IPS-20b (cell line): ENCODE measurements around the gene HOXB1.

Source experiments
- H3K27ac ChIP-seq: one replicate; pipeline ENCODE4 v1.5.1; 2013; ENCODE audit warnings: low read length
- H3K27me3 ChIP-seq: 2 replicates; pipeline ENCODE4 v1.6.1; 2013; ENCODE audit warnings: mild to moderate bottlenecking, low read length, inconsistent platforms; ENCODE audit not compliant: insufficient read depth
- H3K36me3 ChIP-seq: 2 replicates; pipeline ENCODE4 v1.6.1; 2013; ENCODE audit warnings: low read depth, mild to moderate bottlenecking, inconsistent platforms, low read length, moderate library complexity; ENCODE audit not compliant: insufficient read depth
- H3K4me1 ChIP-seq: 2 replicates; pipeline ENCODE4 v1.6.1; 2013; ENCODE audit warnings: mild to moderate bottlenecking, control low read depth, inconsistent platforms, low read length, moderate library complexity; ENCODE audit not compliant: insufficient read depth
- H3K4me3 ChIP-seq: 2 replicates; pipeline ENCODE4 v1.5.1; 2013; ENCODE audit warnings: mild to moderate bottlenecking, low read length, inconsistent platforms
- H3K9ac ChIP-seq: 2 replicates; pipeline ENCODE4 v1.6.1; 2013; ENCODE audit warnings: low read depth, mild to moderate bottlenecking, inconsistent platforms, low read length, moderate library complexity
- H3K9me3 ChIP-seq: 2 replicates; pipeline ENCODE4 v1.6.1; 2013; ENCODE audit warnings: mild to moderate bottlenecking, low read depth, low read length, inconsistent platforms; ENCODE audit not compliant: insufficient read depth

HOXB1 gene

DNA sequence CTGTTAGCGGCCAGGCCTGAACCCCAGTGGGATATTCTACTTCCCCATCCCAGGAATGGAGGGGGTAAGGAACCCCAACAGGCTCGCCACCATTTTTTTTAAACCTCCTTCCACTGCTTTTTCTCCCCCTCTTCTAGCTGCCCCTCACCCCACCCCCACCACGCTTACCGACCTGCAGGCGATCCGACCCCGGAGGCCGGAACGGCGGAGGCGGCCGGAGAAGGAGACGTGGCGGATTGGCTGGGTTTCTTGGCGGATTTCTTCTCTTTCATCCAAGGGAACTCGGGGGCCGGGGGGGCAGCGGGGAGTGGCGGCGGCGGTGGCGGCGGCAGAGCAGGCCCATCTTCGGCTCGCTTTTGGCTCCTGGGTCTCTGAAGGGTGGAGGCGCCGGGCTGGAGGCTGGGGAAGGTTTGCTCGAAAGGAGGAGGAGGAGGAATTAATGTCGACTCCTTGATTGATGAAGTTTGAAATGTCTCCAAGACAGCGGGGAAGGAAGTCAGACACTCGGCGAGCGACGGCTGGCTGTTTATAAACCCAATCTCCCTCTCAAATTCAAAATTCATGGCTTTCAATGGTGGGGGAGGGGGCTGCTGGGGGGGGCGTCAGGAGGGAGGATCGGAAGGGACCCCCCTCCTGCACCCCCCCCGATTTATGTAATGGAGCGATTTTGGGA, 13.7 kb upstream of the HOXB1 start:
- no peaks in the 10 kb centered on the region for H3K36me3 ChIP-seq
- H3K9me3 ChIP-seq, result peaks cover 2% of the 10 kb centered on the region; the same call in 1 of the 2 replicates
- H3K27ac ChIP-seq, result no peak overlapping the region
- H3K4me1 ChIP-seq, result peaks cover 18% of the 10 kb centered on the region
- H3K9ac ChIP-seq, result 0 out of 2 replicates have a peak overlapping the region, but pooled peaks have one; percentile 0
- peak overlapping the region; percentile 20; the same call in 1 of the 2 replicates for H3K4me3 ChIP-seq
- H3K27me3 ChIP-seq, result peaks cover 100% of the 10 kb centered on the region

DNA sequence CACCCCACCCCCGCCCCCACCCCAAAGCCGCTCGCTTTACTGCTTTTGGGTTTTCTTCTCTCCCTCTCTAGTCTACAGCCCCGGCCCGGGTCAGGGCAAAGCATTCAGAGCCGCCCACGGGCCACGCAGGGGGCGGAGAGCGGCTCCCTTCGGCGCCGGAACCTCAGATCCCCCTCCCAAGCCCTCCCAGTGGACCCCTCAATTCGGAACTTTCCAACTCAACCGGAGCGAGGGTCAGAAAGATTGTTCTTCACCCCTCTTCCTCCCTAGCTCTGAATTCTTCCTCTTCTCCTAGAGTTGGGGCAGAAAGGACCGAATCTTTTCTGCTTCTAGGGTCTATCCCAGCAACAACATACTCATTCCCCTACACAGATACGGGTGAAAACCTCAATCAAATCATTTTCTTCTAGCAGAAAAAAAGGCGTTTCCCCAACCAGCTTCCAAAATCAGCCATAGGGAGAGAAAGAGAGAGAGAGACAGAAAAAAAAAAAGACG, 13.1 kb upstream of the HOXB1 start:
- H3K9me3 ChIP-seq, result peaks cover 2% of the 10 kb centered on the region; the same call in 1 of the 2 replicates
- H3K9ac ChIP-seq, result peak overlapping the region; percentile 0; the same call in 1 of the 2 replicates
- no peak overlapping the region for H3K27ac ChIP-seq
- peak overlapping the region; percentile 14 for H3K4me3 ChIP-seq
- H3K36me3 ChIP-seq, result no peaks in the 10 kb centered on the region
- H3K27me3 ChIP-seq, result peaks cover 100% of the 10 kb centered on the region
- H3K4me1 ChIP-seq, result peaks cover 14% of the 10 kb centered on the region

DNA sequence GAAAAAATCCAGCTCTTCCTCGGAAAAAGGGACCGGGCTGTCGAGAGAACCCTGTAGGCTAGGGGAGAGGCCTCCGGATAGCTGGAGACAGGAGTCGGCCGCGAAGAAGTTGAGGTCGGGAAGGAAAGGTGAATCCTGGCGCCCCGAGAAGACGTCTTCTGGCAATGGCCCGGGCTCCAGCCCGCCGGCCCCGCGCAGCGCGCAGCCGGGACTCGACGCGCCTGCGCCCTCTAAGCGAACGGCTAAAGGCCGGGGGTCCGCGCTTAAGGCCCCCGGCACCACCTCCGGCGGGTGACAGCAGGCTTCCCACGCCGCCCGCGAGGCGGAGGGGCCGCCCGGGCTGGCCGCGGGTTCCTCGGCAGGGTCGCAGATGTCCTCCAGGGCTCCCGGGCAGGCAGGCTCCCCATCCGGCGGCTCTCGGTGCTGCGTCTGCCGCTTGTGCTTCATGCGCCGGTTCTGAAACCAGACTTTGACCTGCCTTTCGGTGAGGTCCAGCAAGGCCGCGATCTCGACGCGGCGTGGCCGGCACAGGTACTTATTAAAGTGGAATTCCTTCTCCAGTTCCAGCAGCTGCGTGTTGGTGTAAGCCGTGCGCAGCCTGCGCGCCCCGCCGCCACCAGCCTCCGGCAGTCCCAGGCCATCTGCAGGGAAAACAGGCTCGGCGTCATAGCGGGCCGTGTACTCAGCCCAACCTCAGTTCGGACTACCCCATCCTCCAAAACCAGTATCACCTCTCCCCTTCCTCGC, 12.5 kb upstream of the HOXB1 start:
- peaks cover 2% of the 10 kb centered on the region; the same call in 1 of the 2 replicates for H3K9me3 ChIP-seq
- no peak overlapping the region for H3K9ac ChIP-seq
- H3K4me1 ChIP-seq, result peaks cover 9% of the 10 kb centered on the region
- H3K36me3 ChIP-seq, result no peaks in the 10 kb centered on the region
- peak overlapping the region; percentile 51 for H3K4me3 ChIP-seq
- peaks cover 100% of the 10 kb centered on the region for H3K27me3 ChIP-seq
- no peak overlapping the region for H3K27ac ChIP-seq

DNA sequence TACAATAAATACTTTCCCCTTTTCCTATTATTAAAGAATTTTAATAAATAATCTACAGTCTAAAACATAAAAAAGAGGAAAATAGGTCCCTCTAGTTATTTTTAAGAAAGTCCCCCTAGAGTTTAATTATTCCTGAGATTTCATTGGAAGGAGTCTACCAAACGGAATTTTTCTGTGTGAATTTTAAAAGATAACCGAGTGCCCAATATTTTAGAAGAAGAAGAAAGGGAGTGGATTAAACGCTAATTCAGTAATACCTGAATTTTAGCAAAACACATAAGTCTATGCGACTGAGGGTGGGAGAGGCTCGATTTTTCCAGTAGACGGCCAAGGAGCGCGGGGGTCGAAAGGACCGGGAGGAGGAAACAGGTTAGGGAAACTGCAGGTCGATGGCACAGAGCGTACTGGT, 11.9 kb upstream of the HOXB1 start:
- H3K4me3 ChIP-seq, result peak overlapping the region; percentile 51
- H3K27me3 ChIP-seq, result peaks cover 100% of the 10 kb centered on the region
- H3K36me3 ChIP-seq, result no peaks in the 10 kb centered on the region
- peaks cover 9% of the 10 kb centered on the region for H3K4me1 ChIP-seq
- no peak overlapping the region for H3K9ac ChIP-seq
- no peak overlapping the region for H3K27ac ChIP-seq
- peaks cover 2% of the 10 kb centered on the region; the same call in 1 of the 2 replicates for H3K9me3 ChIP-seq

DNA sequence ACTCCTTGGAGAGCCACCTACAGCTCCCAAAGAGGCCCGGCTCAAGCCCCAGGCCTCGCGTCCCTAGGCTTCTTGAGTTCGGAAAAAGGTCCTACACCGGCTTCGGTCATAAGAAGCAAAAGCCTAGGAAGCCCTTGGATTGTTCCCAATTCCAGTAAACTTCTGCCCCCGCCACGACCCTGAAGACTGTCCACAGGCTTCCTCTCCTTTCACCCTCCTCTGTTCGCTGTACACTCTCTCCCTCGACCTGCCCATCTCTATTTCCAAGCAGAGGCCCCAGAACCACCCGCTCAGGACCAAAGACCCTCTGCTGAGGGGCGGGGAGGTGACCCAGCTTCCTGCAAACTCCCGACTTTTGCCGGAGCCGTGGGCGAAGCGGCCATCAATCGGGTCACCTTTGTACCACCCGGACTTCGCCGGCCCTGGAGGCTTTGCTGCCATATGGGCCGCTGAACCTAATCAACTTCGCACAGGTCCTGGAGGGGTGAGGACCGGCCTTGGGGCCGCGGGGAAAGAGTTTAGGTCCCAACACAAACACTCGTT, 11.4 kb upstream of the HOXB1 start:
- Histone ChIP-seq H3K4me3 (peak overlapping the region; percentile 51), H3K4me1 (peaks cover 6% of the 10 kb centered on the region), H3K9ac (no peak overlapping the region), H3K9me3 (peaks cover 2% of the 10 kb centered on the region; the same call in 1 of the 2 replicates), H3K27me3 (peaks cover 100% of the 10 kb centered on the region), H3K36me3 (no peaks in the 10 kb centered on the region), H3K27ac (no peak overlapping the region)

DNA sequence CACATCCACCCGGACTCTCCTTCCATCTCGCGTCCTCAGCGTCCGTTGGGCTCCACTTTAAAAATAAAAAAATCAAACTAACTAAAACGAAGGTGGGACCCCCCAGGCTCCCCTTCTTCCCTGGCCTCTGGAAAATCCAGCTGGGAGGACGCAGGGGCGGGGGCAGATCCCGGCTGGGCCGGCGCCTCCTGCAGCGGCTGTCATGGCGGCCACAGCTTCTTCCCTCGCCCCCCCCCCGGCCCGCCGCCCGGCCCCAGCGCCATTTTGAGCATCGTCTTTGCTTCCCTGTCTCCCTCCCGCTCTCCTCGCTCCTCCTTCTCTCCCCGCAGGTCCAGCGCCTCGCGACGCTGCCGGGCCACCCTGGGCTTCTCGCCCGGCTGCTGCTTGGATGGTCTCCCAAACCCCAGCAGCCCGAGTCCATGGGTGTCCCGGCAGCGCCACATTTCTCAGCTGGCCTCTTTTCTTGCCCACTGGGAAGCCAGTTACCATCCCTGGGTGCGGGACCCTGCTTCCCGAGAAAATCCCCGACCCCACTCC, 10.8 kb upstream of the HOXB1 start:
- no peaks in the 10 kb centered on the region for H3K36me3 ChIP-seq
- H3K4me1 ChIP-seq, result 0 out of 2 replicates have a peak, but pooled peaks cover 2% of the 10 kb centered on the region
- H3K9ac ChIP-seq, result no peak overlapping the region
- peaks cover 2% of the 10 kb centered on the region; the same call in 1 of the 2 replicates for H3K9me3 ChIP-seq
- H3K27me3 ChIP-seq, result peaks cover 100% of the 10 kb centered on the region
- no peak overlapping the region for H3K27ac ChIP-seq
- H3K4me3 ChIP-seq, result peak overlapping the region; percentile 51

DNA sequence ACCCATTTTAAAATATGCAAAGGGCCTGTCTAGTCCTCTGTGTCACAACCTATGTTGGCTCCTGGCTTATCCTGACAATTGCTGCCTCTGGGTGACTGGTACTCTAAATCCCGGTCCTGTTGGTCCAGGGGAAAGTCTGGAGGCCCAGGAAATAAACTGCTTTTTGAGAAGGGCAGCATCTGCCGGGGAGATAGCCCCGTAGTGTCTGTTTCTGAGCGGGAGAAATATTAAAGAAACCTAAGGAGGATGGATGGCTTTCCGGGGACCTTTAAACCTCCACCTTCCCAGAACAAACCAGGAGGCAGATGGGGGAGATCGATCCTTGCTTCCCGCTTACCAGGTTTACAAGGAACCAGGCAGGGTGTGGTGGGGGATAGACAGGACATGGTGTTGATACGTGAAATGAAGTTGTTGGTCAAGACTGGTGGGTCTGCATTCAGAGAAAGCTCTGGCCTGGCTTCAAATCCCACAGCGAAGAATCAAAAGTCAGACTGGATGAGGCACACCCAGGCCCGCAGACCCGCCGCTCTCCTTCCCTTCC, 10.3 kb upstream of the HOXB1 start:
- peak overlapping the region; percentile 51 for H3K4me3 ChIP-seq
- H3K36me3 ChIP-seq, result no peaks in the 10 kb centered on the region
- peaks cover 2% of the 10 kb centered on the region; the same call in 1 of the 2 replicates for H3K9me3 ChIP-seq
- H3K27me3 ChIP-seq, result peaks cover 98% of the 10 kb centered on the region
- 0 out of 2 replicates have a peak, but pooled peaks cover 2% of the 10 kb centered on the region for H3K4me1 ChIP-seq
- no peak overlapping the region for H3K27ac ChIP-seq
- no peak overlapping the region for H3K9ac ChIP-seq

DNA sequence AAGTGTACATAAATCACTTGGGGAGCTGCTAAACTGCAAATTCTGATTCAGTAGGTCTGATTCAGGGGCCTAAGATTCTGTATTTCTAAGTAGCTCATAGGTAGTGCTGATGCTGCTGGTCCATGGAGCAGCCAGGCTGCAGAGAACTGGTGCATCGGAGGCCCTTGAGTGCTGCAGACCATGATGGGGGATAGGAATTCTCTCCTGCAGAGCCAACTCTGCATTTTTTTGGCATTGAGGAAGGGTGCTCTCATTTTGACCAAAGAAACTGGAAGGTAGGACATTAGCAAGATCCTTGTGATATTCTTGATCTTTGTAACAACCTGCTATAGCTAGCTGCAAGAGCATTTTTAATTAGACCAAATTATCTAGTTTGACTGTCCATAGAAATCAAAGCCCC, 9.4 kb upstream of the HOXB1 start:
- H3K27ac ChIP-seq, result no peak overlapping the region
- no peak overlapping the region for H3K4me3 ChIP-seq
- H3K9me3 ChIP-seq, result peaks cover 2% of the 10 kb centered on the region; the same call in 1 of the 2 replicates
- peaks cover 94% of the 10 kb centered on the region for H3K27me3 ChIP-seq
- 0 out of 2 replicates have a peak, but pooled peaks cover 2% of the 10 kb centered on the region for H3K4me1 ChIP-seq
- no peak overlapping the region for H3K9ac ChIP-seq
- H3K36me3 ChIP-seq, result no peaks in the 10 kb centered on the region

DNA sequence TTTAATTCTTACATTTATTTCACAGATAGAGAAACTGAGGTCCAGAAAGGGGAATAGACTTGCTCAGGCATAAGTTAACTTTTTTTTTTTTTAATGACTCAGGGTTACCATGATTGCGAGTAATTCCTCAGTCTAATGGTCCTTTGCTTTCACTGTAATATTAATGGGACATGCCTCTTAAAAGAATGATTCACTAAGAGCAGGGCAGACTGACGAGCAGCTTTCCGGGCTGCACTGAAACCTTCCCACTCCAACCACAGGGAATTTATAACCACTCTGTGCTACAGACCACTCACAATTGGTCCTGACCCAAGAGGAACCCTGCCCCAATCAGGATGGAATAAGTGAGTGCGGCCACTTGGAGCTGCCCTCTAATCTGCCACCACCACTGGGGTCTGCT, 8.4 kb upstream of the HOXB1 start:
- Histone ChIP-seq H3K4me1 (0 out of 2 replicates have a peak, but pooled peaks cover 2% of the 10 kb centered on the region), H3K27me3 (peaks cover 92% of the 10 kb centered on the region), H3K4me3 (no peak overlapping the region), H3K27ac (no peak overlapping the region), H3K9ac (no peak overlapping the region), H3K36me3 (no peaks in the 10 kb centered on the region), H3K9me3 (peaks cover 2% of the 10 kb centered on the region; the same call in 1 of the 2 replicates)

DNA sequence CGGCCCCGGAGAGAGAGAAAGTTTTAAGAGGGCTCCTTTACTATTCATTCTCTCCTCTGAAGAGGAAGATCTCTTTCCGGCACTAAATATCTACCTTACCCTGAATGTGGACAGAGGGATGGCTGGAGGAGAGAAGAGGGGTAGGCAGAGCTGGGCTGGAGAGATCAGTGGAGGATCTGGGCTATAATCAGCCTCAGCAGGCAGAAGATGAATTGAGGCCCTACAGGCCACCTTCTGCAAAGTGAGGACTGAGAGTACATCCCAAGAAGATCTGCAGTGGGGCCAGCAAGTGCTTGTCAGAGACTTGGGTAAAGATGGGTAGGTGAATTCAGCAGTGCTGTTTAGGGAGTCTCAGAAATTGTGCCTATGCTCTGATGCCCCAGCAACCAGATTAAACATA, 6.5 kb upstream of the HOXB1 start:
- no peak overlapping the region for H3K9ac ChIP-seq
- no peaks in the 10 kb centered on the region for H3K4me1 ChIP-seq
- H3K27ac ChIP-seq, result no peak overlapping the region
- H3K4me3 ChIP-seq, result no peak overlapping the region
- H3K27me3 ChIP-seq, result peaks cover 92% of the 10 kb centered on the region
- peaks cover 2% of the 10 kb centered on the region; the same call in 1 of the 2 replicates for H3K9me3 ChIP-seq
- H3K36me3 ChIP-seq, result no peaks in the 10 kb centered on the region
